Panc1 (cell line): ENCODE results near the gene RASSF10. TPM values are rescaled to one million over a fixed set of nuclear protein-coding genes. Genes with fewer than 3 reads are reported as not detected.

Source experiments
- ATAC-seq: fragments of 200-7000 bp; cut with Tn5 transposase; 2 replicates; pipeline ENCODE4 v1.9.1; 2020; ENCODE audit warnings: mild to moderate bottlenecking, moderate library complexity
- BruUV-seq: library from RNA; stranded (reverse); fragments of 400-500 nt; replicated peaks from 2 replicates; lab custom pipeline; 2021; lab: Mats Ljungman, UMichigan
- CTCF ChIA-PET: fragments of 300-600 bp; sonication (Branson Sonifier 250); formaldehyde crosslinking; loops from one replicate; lab custom pipeline; 2022; ENCODE audit warnings: antibody characterized with exemption; lab: Charles Lee
- POLR2A ChIA-PET: fragments of 300-600 bp; sonication (Branson Sonifier 250); formaldehyde crosslinking; loops from one replicate; lab custom pipeline; 2022; ENCODE audit warnings: antibody characterized with exemption; lab: Charles Lee
- DNase-seq: peaks from one replicate; pipeline ENCODE4 v3.0.0-alpha.2; 2010; ENCODE audit warnings: low read depth, low spot score
- H3K27ac ChIP-seq: 2 replicates; pipeline ENCODE4 v1.5.1; 2011; ENCODE audit warnings: mild to moderate bottlenecking, low read length, inconsistent platforms
- H3K27me3 ChIP-seq: fragments of 200-500 bp; sonication (Bioruptor generic); 2 replicates; pipeline ENCODE4 v1.6.0; 2014; ENCODE audit warnings: low read length, inconsistent platforms; ENCODE audit not compliant: control insufficient read depth, insufficient read depth
- H3K36me3 ChIP-seq: fragments of 200-500 bp; sonication (Bioruptor generic); 2 replicates; pipeline ENCODE4 v1.5.1; 2014; ENCODE audit warnings: inconsistent platforms, mild to moderate bottlenecking, low read length, moderate library complexity; ENCODE audit not compliant: control insufficient read depth, insufficient read depth
- H3K4me1 ChIP-seq: 2 replicates; pipeline ENCODE4 v1.5.1; 2011; ENCODE audit warnings: inconsistent platforms, mild to moderate bottlenecking, low read length, moderate library complexity; ENCODE audit not compliant: control insufficient read depth, insufficient read depth
- H3K4me3 ChIP-seq, 2 experiments: 2 replicates each; pipeline ENCODE4 v1.5.1; 2011 to 2012; ENCODE audit warnings: low read depth in 2 of 2, low read length in 2 of 2, mild to moderate bottlenecking in 2 of 2, inconsistent platforms in 1 of 2, moderate library complexity in 1 of 2
- H3K9me3 ChIP-seq: fragments of 200-500 bp; sonication (Bioruptor generic); 2 replicates; pipeline ENCODE4 v1.5.1; 2014; ENCODE audit warnings: low read depth, mild to moderate bottlenecking, inconsistent platforms, low read length, moderate library complexity; ENCODE audit not compliant: control insufficient read depth, insufficient read depth
- CTCF ChIP-seq: fragments of 450-650 bp; IDR thresholded peaks from 2 replicates; pipeline ENCODE4 v1.5.1; 2017; ENCODE audit warnings: mild to moderate bottlenecking
- POLR2AphosphoS5 ChIP-seq: IDR thresholded peaks from 2 replicates; pipeline ENCODE4 v1.6.1; 2012; ENCODE audit warnings: mild to moderate bottlenecking, low read depth, low read length, moderate library complexity
- REST ChIP-seq, 2 experiments: IDR thresholded peaks; 2 replicates each; pipeline ENCODE4 v1.6.1; 2011 to 2012; ENCODE audit warnings: low read depth in 2 of 2, control low read depth in 1 of 2, low read length in 1 of 2, mild to moderate bottlenecking in 1 of 2, moderate library complexity in 1 of 2; ENCODE audit not compliant: insufficient read depth in 1 of 2
- SIN3A ChIP-seq: IDR thresholded peaks from 2 replicates; pipeline ENCODE4 v1.6.1; 2012; ENCODE audit warnings: low read depth, mild to moderate bottlenecking, low read length, moderate library complexity, borderline replicate concordance; ENCODE audit not compliant: insufficient read depth
- TCF7L2 ChIP-seq: IDR thresholded peaks from 2 replicates; pipeline ENCODE4 v1.6.1; 2011; ENCODE audit warnings: mild to moderate bottlenecking, low read depth, low read length, inconsistent platforms
- in situ Hi-C: cut with HindIII; loops from 2 replicates; pipeline ENCODE4 v1.10.0; 2016; ENCODE audit warnings: low sequenced_read_pairs, low pct_unique_long_range_greater_than_20kb
- intact Hi-C: fragments of 100-400 bp; cut with micrococcal nuclease; formaldehyde crosslinking; loops from one replicate; pipeline ENCODE4 v1.10.0; 2022; ENCODE audit not compliant: unreplicated experiment
- total RNA-seq: library from RNA; stranded (reverse); gene quantifications from one replicate; pipeline ENCODE4 v1.2.1, GENCODE V29; 2021; ENCODE audit not compliant: unreplicated experiment

The RASSF10 gene
- total RNA-seq, 1 experiment from 2014 or later, result not detected

GRCh38 chr11:13012056-13012661 is 3.0 kb downstream of the RASSF10 start:
- ATAC-seq (no peak), DNase-seq (no peak)
- ChIA-PET POLR2A (no interaction called here), CTCF (no interaction called here)
- no peak overlapping the region for H3K27ac ChIP-seq
- no peaks in the 10 kb centered on the region for H3K36me3 ChIP-seq
- no peak overlapping the region for H3K4me3 ChIP-seq
- no peak for TF ChIP-seq REST (IDR thresholded peaks at IDR 0.05; ENCODE audit: insufficient read depth in 1 of 2, low read depth in 2 of 2, low read length in 1 of 2)
- TF ChIP-seq SIN3A, result no peak
- TF ChIP-seq POLR2AphosphoS5, result no peak
- TF ChIP-seq TCF7L2, result no peak
- no peak for TF ChIP-seq CTCF
- intact Hi-C loops, result no loop called here
- H3K4me1 ChIP-seq, result no peaks in the 10 kb centered on the region
- no peaks in the 10 kb centered on the region for H3K9me3 ChIP-seq
- peaks cover 25% of the 10 kb centered on the region for H3K27me3 ChIP-seq
- in situ Hi-C loops, result no loop called here
- BruUV-seq, result no TSS peak

- ATAC-seq (no peak), DNase-seq (no peak)
- Histone ChIP-seq H3K27me3 (peaks cover 25% of the 10 kb centered on the region), H3K4me1 (no peaks in the 10 kb centered on the region), H3K4me3 (no peak overlapping the region), H3K27ac (no peak overlapping the region), H3K36me3 (no peaks in the 10 kb centered on the region), H3K9me3 (no peaks in the 10 kb centered on the region)
- BruUV-seq, result no TSS peak
- POLR2A ChIA-PET, result interaction anchor here (0.7 kb wide), 1 partner anchor 335 kb away, joined by 7 read pairs; no protein-coding TSS in a partner anchor
- TF ChIP-seq SIN3A (no peak), CTCF (no peak), POLR2AphosphoS5 (no peak), REST (IDR thresholded peaks at IDR 0.05; ENCODE audit: insufficient read depth in 1 of 2, low read depth in 2 of 2, low read length in 1 of 2) (no peak), TCF7L2 (no peak)
- CTCF ChIA-PET, result no interaction called here
- intact Hi-C loops, result no loop called here
- in situ Hi-C loops, result no loop called here
These were observed 4.0 kb downstream of the RASSF10 start for GRCh38 chr11:13013054-13013488.
